GM06990 (cell line): ENCODE data around the gene GZF1.

Source experiments
- DNase-seq: peaks from one replicate; pipeline ENCODE4 v3.0.0-alpha.2; 2011; ENCODE audit not compliant: insufficient read length; ENCODE audit errors: extremely low read depth
- H3K27me3 ChIP-seq: replicated peaks from 2 replicates; pipeline ENCODE4 v1.6.0; 2011; ENCODE audit warnings: low read length; ENCODE audit not compliant: control insufficient read depth, insufficient read depth
- H3K36me3 ChIP-seq: 2 replicates; pipeline ENCODE4 v1.5.1; 2011; ENCODE audit warnings: low read length; ENCODE audit not compliant: control insufficient read depth, insufficient read depth
- H3K4me3 ChIP-seq: replicated peaks from 2 replicates; pipeline ENCODE4 v1.5.1; 2011; ENCODE audit warnings: low read depth, mild to moderate bottlenecking, control low read depth, low read length
- CTCF ChIP-seq: IDR thresholded peaks from 2 replicates; pipeline ENCODE4 v1.5.1; 2011; ENCODE audit warnings: low read length, control low read depth, mild to moderate bottlenecking, inconsistent platforms; ENCODE audit not compliant: insufficient read depth, poor library complexity, severe bottlenecking

The GZF1 gene

GRCh38 chr20:23366384-23366783, 4.4 kb downstream of the GZF1 start:
- Histone ChIP-seq H3K4me3 (no peak overlapping the region; the same call in 1 of the 2 replicates), H3K36me3 (peaks cover 15% of the 10 kb centered on the region), H3K27me3 (no peaks in the 10 kb centered on the region)
- no peak for DNase-seq
- no peak for TF ChIP-seq CTCF

- DNase-seq: no peak
- Histone ChIP-seq H3K36me3 (peaks cover 18% of the 10 kb centered on the region), H3K4me3 (no peak overlapping the region), H3K27me3 (no peaks in the 10 kb centered on the region)
- no peak for TF ChIP-seq CTCF
Measured at GRCh38 chr20:23367770-23368169, 5.8 kb downstream of the GZF1 start.

- H3K36me3 ChIP-seq: peaks cover 19% of the 10 kb centered on the region
- H3K4me3 ChIP-seq: no peak overlapping the region
- no peaks in the 10 kb centered on the region for H3K27me3 ChIP-seq
- DNase-seq: no peak
- TF ChIP-seq CTCF: no peak
Measured at GRCh38 chr20:23368316-23369071, 6.5 kb downstream of the GZF1 start.

- DNase-seq: no peak
- H3K36me3 ChIP-seq: peaks cover 24% of the 10 kb centered on the region
- no peaks in the 10 kb centered on the region for H3K27me3 ChIP-seq
- H3K4me3 ChIP-seq: no peak overlapping the region
- no peak for TF ChIP-seq CTCF
Measured at GRCh38 chr20:23369072-23369823, 7.3 kb downstream of the GZF1 start.

GRCh38 chr20:23370274-23370673, 8.3 kb downstream of the GZF1 start:
- Histone ChIP-seq H3K27me3 (no peaks in the 10 kb centered on the region), H3K36me3 (peaks cover 23% of the 10 kb centered on the region), H3K4me3 (no peak overlapping the region)
- DNase-seq: no peak
- no peak for TF ChIP-seq CTCF
